Upper lobe of right lung (tissue), 1 donor: ENCODE results near the gene LPCAT4. TPM values are rescaled to one million over a fixed set of nuclear protein-coding genes. Genes with fewer than 3 reads are reported as not detected.
A peak's percentile ranks its signal among the peaks of the same experiment; 100 is the strongest.

Source experiments
- ATAC-seq: fragments of 200-7000 bp; cut with Tn5 transposase; one replicate; pipeline ENCODE4 v1.9.1; 2020; ENCODE audit warnings: mild to moderate bottlenecking, moderate library complexity
- DNase-seq: peaks from one replicate; pipeline ENCODE4 v3.0.0-alpha.2; 2020
- H3K27ac ChIP-seq: fragments of 200-600 bp; one replicate; pipeline ENCODE4 v1.8.0; 2022
- H3K27me3 ChIP-seq: fragments of 200-600 bp; one replicate; pipeline ENCODE4 v1.8.0; 2022; ENCODE audit warnings: mild to moderate bottlenecking
- H3K36me3 ChIP-seq: fragments of 200-600 bp; one replicate; pipeline ENCODE4 v1.8.0; 2022
- H3K4me1 ChIP-seq: fragments of 200-600 bp; one replicate; pipeline ENCODE4 v1.8.0; 2022
- H3K4me3 ChIP-seq: fragments of 200-600 bp; one replicate; pipeline ENCODE4 v1.8.0; 2022; ENCODE audit warnings: mild to moderate bottlenecking
- H3K9me3 ChIP-seq: fragments of 200-600 bp; one replicate; pipeline ENCODE4 v1.8.0; 2022
- intact Hi-C: fragments of 100-400 bp; cut with DNase I; formaldehyde crosslinking; loops from one replicate; pipeline ENCODE4 v1.11.0; 2022
- microRNA-seq: library from miRNA; unstranded; fragments of <30 nt; microRNA quantifications from one replicate; pipeline ENCODE4 v1.2.0, GENCODE V29; 2020; ENCODE audit warnings: borderline microRNAs expressed
- total RNA-seq: library from RNA; stranded (reverse); fragmentation: NEBNext Ultra II Directional; extraction: Animal tissue kit (Norgen Biotek cat#: 25700); gene quantifications from one replicate; pipeline ENCODE4 v1.2.1, GENCODE V29; 2021
- TF ChIP-seq, protein P1 (sequence below): fragments of 200-600 bp; IDR thresholded peaks from one replicate; pipeline ENCODE4 v1.8.0; 2022; ENCODE audit warnings: antibody characterized with exemption
- donor health status: DM: no; HTN: yes; CAD: no; lungs with severe emphysema.

LPCAT4 gene
- total RNA-seq, 1 donor from 2014 or later = 31.5 TPM

DNA sequence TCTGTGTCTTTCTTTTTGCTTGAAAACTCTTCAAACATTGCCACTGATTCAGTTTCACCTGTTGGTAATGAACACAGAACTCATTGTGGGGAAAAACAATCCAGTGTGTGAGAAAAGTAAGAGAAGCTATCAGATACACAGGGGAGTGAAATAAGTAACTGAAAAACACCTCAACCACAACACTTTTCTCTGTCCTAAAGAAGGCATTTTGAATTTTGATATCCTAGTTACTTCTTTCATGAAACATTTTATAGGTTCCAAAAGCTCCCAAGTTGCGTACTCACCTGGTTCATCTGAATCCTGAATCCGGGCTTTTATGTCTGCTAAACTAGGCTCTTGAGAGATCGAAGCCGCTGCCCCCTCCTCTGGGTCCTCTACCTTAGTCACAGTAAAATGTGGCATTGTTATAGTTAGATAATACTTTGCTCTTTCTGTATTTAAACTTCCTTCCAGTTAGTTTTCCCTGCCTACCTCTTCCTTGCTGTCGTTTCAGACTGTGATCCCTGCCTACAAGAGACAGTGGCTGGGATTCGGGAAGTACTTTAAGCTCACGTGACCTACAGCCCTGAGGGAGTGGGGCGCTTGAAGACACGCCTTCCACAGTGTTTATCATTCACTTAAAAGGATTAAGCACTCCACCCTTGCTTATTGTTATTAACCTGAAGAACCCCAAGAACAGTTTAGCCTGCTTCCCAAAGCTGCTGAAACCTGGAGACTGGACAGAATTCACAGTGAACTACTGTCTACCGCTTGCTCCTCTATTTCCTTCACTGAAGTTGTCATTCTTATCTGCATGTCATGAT, 48.5 kb downstream of the LPCAT4 start:
- Histone ChIP-seq H3K36me3 (no peaks in the 10 kb centered on the region), H3K9me3 (no peaks in the 10 kb centered on the region), H3K27me3 (no peaks in the 10 kb centered on the region), H3K27ac (peak overlapping the region; percentile 44), H3K4me1 (peaks cover 9% of the 10 kb centered on the region), H3K4me3 (peak overlapping the region; percentile 56)
- intact Hi-C loops = loop anchor here (10.0 kb wide), 1 partner anchor 56 kb away; no protein-coding TSS in a partner anchor
- ATAC-seq (peak; percentile 99), DNase-seq (no peak)
- TF ChIP-seq, protein P1, sequence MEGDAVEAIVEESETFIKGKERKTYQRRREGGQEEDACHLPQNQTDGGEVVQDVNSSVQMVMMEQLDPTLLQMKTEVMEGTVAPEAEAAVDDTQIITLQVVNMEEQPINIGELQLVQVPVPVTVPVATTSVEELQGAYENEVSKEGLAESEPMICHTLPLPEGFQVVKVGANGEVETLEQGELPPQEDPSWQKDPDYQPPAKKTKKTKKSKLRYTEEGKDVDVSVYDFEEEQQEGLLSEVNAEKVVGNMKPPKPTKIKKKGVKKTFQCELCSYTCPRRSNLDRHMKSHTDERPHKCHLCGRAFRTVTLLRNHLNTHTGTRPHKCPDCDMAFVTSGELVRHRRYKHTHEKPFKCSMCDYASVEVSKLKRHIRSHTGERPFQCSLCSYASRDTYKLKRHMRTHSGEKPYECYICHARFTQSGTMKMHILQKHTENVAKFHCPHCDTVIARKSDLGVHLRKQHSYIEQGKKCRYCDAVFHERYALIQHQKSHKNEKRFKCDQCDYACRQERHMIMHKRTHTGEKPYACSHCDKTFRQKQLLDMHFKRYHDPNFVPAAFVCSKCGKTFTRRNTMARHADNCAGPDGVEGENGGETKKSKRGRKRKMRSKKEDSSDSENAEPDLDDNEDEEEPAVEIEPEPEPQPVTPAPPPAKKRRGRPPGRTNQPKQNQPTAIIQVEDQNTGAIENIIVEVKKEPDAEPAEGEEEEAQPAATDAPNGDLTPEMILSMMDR = no peak

DNA sequence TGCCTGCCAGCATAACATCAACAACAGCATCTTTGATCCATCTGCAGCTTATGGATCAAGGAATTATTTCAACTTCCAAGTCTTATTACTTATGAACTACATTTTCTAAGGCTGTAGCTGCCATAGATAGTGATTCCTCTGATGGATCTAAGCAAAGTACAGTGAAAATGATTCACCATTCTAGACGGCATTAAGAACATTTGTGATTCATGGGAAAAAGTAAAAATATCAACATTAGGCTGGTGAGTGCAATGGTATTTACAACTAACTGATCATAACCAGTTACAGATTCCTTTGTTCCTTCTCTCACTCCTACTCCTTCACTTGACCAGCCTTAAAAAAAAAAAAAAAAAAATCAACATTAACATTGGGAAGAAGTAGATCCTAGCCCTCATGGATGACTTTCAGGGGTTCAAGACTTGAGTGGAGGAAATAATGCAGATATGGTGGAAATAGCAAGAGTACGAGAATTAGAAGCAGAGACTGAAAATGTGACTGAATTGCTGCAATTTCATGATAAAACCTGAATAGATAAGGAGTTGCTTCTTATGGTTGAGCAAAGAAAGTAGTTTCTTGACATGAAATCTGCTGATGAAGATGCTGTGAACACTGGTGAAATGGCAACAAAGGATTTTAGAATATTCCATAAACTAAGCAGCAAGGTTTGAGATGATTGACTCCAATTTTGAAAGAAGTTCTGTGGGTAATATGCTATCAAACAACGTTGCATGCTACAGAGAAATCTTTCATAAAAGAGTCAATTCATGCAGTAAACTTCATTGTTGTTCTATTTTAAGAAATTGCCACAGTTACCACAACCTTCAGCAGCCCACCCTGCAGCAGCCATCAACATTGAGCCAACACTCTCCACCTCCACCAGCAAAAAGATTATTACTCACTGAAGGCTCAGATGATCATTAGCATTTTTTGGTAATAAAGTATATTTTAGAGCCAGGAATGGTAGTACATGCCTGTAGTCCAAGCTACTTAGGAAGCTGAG, 52.2 kb downstream of the LPCAT4 start:
- Histone ChIP-seq H3K36me3 (no peaks in the 10 kb centered on the region), H3K9me3 (no peaks in the 10 kb centered on the region), H3K27ac (no peak overlapping the region), H3K4me3 (no peak overlapping the region), H3K27me3 (no peaks in the 10 kb centered on the region), H3K4me1 (peaks cover 9% of the 10 kb centered on the region)
- DNase-seq = no peak
- intact Hi-C loops = loop anchor here (10.0 kb wide), 1 partner anchor 60 kb away; no protein-coding TSS in a partner anchor
- TF ChIP-seq, protein P1 = no peak
- no peak for ATAC-seq

DNA sequence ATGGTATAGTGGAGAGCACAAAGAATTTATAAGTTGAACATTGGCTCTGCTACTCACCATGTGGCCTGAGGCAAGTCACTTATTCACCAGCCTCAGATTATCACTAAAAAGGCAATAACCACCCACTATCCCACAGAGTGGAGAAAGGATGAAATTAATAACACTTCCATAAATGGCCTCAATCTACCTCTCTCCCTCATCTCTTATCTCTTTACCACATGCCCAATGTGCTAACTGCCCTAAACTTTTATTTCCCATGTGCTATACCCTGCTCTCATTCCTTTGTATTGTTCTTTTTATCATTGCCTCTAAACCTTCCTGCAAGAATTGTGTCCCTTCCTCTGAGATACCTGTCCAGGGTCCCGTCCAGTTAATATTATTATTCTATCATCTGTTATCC, 55.4 kb downstream of the LPCAT4 start:
- Histone ChIP-seq H3K4me1 (peaks cover 2% of the 10 kb centered on the region), H3K36me3 (no peaks in the 10 kb centered on the region), H3K9me3 (no peaks in the 10 kb centered on the region), H3K27ac (no peak overlapping the region), H3K27me3 (no peaks in the 10 kb centered on the region), H3K4me3 (no peak overlapping the region)
- DNase-seq = no peak
- intact Hi-C loops = loop anchor here (10.0 kb wide), 1 partner anchor 63 kb away; no protein-coding TSS in a partner anchor
- TF ChIP-seq, protein P1 = no peak
- ATAC-seq = no peak

Small RNA genes lying within 50 kb of the gene (microRNA-seq; reads per million reads assigned to microRNA genes)
- not detected for gene MIR1233-1

Other genes starting within 250 kb of the LPCAT4 start
- 37.9 TPM for gene KATNBL1, start 157.1 kb downstream of the LPCAT4 start, total RNA-seq
- gene EMC4, start 142.2 kb downstream of the LPCAT4 start, total RNA-seq = 78.1 TPM
- 44.9 TPM for gene SLC12A6, start 29.4 kb downstream of the LPCAT4 start, total RNA-seq
- 161 TPM for gene NOP10, start 24.1 kb downstream of the LPCAT4 start, total RNA-seq
- gene NUTM1, start 23.9 kb downstream of the LPCAT4 start, total RNA-seq = not detected
- 80.8 TPM for gene GOLGA8A, start 70.6 kb upstream of the LPCAT4 start, total RNA-seq
- 56.0 TPM for gene GOLGA8B, start 216.5 kb upstream of the LPCAT4 start, total RNA-seq